Cardiac fibroblast (primary cell): ENCODE measurements around the gene FATE1.

Experiments used
- DNase-seq, 2 donors: peaks; one replicate each; pipeline versions ENCODE4 v3.0.0 to v3.0.0-alpha.2; 2010; ENCODE audit warnings: low read depth in 2 of 2
- H3K4me3 ChIP-seq, 2 donors: replicated peaks in 1 of 2; 1 replicate in 1 of 2; 2 replicates in 1 of 2; pipeline ENCODE4 v1.5.1; 2011; ENCODE audit warnings: low read depth in 2 of 2, low read length in 2 of 2, mild to moderate bottlenecking in 2 of 2, moderate library complexity in 1 of 2
- CTCF ChIP-seq: IDR thresholded peaks from one replicate; pipeline ENCODE4 v1.5.1; 2011; ENCODE audit warnings: low read depth, mild to moderate bottlenecking, low read length, inconsistent platforms

FATE1 gene

GRCh38 chrX:151754047-151754429 is 38.2 kb downstream of the FATE1 start:
- no peak overlapping the region for H3K4me3 ChIP-seq
- peak; percentile 17 to 64 for DNase-seq
- no peak for TF ChIP-seq CTCF

GRCh38 chrX:151754641-151755215 is 38.9 kb downstream of the FATE1 start:
- no peak overlapping the region for H3K4me3 ChIP-seq
- peak; percentile 0 to 11 for DNase-seq
- no peak for TF ChIP-seq CTCF

DNA sequence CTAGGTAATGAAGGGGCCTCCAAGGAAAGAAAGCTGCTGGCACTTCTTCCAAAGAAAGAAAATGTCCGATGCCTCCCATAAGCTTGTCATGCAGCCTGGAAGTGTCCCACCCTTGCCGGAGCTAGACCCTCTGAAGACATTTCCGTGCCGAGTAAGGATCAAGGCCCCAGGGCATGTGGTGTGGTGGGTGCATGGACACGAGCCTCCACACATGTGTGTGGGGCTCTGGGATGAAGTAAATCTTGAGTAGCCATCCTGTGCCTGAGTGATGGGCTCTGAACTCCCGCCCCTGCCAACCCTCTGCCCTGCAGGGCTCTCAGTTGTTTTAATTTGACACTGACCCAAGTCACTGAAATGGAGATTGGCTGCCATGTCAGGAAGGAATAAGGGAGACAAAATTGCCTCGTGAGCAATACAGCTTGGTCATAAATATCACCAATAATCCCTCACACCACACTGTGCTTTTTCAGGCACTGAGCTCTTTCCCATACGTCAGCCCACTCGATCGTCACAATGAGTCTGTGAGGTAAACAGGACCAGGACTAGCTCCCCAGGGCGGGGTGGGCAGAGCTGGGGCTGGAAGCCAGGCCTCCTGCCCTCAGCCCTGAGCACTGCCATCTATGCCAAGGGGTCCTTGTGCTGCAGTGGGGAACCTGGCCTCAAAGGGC is 43.3 kb downstream of the FATE1 start:
- no peak overlapping the region for H3K4me3 ChIP-seq
- no peak for TF ChIP-seq CTCF
- no peak for DNase-seq

- TF ChIP-seq CTCF, result no peak
- H3K4me3 ChIP-seq, result no peak overlapping the region
- no peak for DNase-seq
Observed at GRCh38 chrX:151762802-151763201, 47.0 kb downstream of the FATE1 start.

GRCh38 chrX:151763711-151764110 is 47.9 kb downstream of the FATE1 start:
- H3K4me3 ChIP-seq, result no peak overlapping the region
- DNase-seq, result no peak
- TF ChIP-seq CTCF, result no peak

DNA sequence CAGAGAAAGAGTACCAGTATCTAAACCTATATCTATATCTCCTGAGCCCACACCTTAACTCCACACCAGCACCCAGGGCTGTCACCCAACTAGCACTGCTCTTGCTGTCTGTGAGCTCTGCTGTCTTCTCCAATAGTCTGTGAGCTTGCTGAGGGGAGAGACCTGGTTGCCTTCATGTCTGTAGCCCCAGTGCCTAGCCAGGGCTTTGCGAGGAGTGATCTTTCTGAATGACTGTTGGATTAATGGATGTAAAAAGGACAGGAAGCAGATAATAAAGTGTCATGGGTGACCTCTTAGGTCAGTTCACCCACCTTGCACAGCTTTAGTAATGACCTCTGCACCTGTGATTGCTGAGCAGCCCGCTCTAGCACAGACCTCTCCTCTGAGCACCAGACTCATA is 49.2 kb downstream of the FATE1 start:
- H3K4me3 ChIP-seq, result no peak overlapping the region
- DNase-seq, result no peak
- no peak for TF ChIP-seq CTCF

GRCh38 chrX:151771726-151772125 is 55.9 kb downstream of the FATE1 start:
- no peak for TF ChIP-seq CTCF
- DNase-seq, result no peak
- H3K4me3 ChIP-seq, result no peak overlapping the region
